ENCODE results near the gene PAXIP1.

DNA sequence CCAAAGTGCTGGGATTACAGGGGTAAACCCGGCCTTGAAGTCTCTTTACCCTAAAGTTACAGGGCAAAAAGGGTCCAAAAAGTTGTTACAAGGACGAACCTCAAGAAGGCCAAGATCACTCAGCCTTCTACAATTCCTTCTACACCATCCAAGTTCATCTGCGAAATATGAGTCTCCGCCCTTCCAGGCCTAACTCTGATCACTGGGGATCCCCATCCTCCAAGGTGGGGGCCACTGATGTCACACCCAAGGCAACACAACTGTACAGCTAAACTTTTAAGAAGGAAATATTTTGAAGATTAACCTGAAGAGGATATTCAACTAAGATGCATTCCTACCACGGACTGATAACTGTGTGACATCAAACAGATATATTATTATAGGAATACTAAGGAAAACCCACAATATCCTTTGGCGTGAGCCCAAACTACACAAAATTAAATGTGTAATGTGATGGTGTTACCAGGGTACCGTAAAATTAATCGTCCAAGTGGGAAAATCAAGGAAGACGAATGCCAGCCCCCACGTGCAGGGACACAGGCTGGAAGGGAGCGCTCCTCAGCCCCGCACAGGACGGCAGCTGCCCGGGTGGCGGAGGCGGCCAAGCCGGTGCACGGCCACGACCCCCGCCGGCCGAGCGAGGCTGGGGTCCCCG, 1.0 kb downstream of the PAXIP1 start:
- no peak for TF ChIP-seq POLR2A (IDR thresholded peaks at IDR 0.05)
- TF ChIP-seq POLR2AphosphoS5 (IDR thresholded peaks at IDR 0.05) = no peak
- TF ChIP-seq, protein P1, sequence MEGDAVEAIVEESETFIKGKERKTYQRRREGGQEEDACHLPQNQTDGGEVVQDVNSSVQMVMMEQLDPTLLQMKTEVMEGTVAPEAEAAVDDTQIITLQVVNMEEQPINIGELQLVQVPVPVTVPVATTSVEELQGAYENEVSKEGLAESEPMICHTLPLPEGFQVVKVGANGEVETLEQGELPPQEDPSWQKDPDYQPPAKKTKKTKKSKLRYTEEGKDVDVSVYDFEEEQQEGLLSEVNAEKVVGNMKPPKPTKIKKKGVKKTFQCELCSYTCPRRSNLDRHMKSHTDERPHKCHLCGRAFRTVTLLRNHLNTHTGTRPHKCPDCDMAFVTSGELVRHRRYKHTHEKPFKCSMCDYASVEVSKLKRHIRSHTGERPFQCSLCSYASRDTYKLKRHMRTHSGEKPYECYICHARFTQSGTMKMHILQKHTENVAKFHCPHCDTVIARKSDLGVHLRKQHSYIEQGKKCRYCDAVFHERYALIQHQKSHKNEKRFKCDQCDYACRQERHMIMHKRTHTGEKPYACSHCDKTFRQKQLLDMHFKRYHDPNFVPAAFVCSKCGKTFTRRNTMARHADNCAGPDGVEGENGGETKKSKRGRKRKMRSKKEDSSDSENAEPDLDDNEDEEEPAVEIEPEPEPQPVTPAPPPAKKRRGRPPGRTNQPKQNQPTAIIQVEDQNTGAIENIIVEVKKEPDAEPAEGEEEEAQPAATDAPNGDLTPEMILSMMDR (IDR thresholded peaks at IDR 0.05) = no peak
